Stimulated activated CD8-positive, alpha-beta memory T cell treated with anti-CD3 and anti-CD28 coated beads, Interleukin-7, amount 100 ng/mL, for 4 hours (primary cell): ENCODE measurements around the gene TENM3.

Source experiments
- DNase-seq, 2 donors: peaks; one replicate each; pipeline ENCODE4 v3.0.0-alpha.2; 2020; ENCODE audit warnings: low read depth in 2 of 2

TENM3 gene

GRCh38 chr4:182776376-182777105 lies 533.3 kb downstream of the TENM3 start:
- DNase-seq = no peak

GRCh38 chr4:182778222-182778982 lies 535.2 kb downstream of the TENM3 start:
- DNase-seq = no peak

GRCh38 chr4:182786991-182787390 lies 543.8 kb downstream of the TENM3 start:
- DNase-seq = no peak

GRCh38 chr4:182788201-182788600 lies 545.0 kb downstream of the TENM3 start:
- DNase-seq = no peak

GRCh38 chr4:182789529-182789928 lies 546.3 kb downstream of the TENM3 start:
- no peak for DNase-seq

- no peak for DNase-seq
Observed at GRCh38 chr4:182795446-182796238, 552.4 kb downstream of the TENM3 start.

- no peak for DNase-seq
Observed at GRCh38 chr4:182799515-182800215, 556.5 kb downstream of the TENM3 start.

GRCh38 chr4:182800216-182800515 lies 557.0 kb downstream of the TENM3 start:
- DNase-seq = no peak

- DNase-seq = no peak
Observed at GRCh38 chr4:182801636-182802035, 558.4 kb downstream of the TENM3 start.

- DNase-seq = no peak
Observed at GRCh38 chr4:182802621-182803020, 559.4 kb downstream of the TENM3 start.

GRCh38 chr4:182803235-182803634 lies 560.0 kb downstream of the TENM3 start:
- DNase-seq = no peak

- no peak for DNase-seq
Observed at GRCh38 chr4:182804131-182804530, 560.9 kb downstream of the TENM3 start.

GRCh38 chr4:182805321-182805720 lies 562.1 kb downstream of the TENM3 start:
- DNase-seq = no peak

- DNase-seq = no peak
Observed at GRCh38 chr4:182805750-182806149, 562.5 kb downstream of the TENM3 start.

- DNase-seq = peak; percentile 32 to 39
Observed at GRCh38 chr4:182806259-182807252, 563.4 kb downstream of the TENM3 start.

- no peak for DNase-seq
Observed at GRCh38 chr4:182807346-182807745, 564.1 kb downstream of the TENM3 start.

- DNase-seq = no peak
Observed at GRCh38 chr4:182807767-182808548, 564.8 kb downstream of the TENM3 start.

- peak; percentile 24 to 34 for DNase-seq
Observed at GRCh38 chr4:182808673-182809416, 565.6 kb downstream of the TENM3 start.

- no peak for DNase-seq
Observed at GRCh38 chr4:182809417-182810102, 566.4 kb downstream of the TENM3 start.
